GM19455 (cell line): ENCODE data around the gene ALK.

Experiments used
- ATAC-seq: cut with Tn5 transposase; IDR thresholded peaks from one replicate; pipeline ENCODE4 v1.9.1; 2021; ENCODE audit not compliant: unreplicated experiment

Gene ALK

DNA sequence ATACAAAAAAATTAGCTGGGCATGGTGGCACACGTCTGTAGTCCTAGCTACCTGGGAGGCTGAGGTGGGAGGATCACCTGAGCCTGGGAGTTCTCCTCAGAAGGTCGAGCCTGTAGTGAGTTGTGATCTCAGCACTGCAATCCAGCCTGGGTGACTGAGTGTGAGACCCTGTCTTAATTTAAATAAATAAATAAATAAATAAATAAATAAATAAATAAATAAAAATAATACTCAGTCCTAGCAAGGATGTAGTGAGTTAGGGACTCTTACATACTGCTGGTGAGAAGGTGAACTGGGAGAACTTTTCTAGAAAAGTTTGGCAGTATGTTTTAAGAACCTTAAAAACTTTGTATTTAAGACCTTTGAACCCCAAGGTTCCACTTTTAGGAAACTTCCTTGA is 576.1 kb downstream of the ALK start:
- ATAC-seq: no peak

DNA sequence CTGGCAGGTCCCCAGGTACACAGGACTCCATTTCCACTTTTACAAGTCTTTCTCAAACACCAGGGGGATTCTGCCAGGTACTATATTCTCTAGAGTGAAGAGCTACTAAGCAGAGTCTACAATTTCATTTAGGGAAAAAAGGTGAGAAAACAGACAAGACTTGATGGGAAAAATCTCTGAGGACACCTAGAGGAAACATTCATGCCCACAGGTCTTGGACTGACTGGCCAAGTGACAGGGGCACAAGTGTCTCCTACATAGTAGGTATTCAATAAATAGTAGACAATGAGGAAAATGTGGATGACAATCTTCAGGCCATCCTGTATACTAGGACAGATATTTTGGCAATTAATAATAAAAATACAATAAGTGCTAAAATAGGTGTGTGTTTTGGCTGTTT is 577.6 kb downstream of the ALK start:
- no peak for ATAC-seq

DNA sequence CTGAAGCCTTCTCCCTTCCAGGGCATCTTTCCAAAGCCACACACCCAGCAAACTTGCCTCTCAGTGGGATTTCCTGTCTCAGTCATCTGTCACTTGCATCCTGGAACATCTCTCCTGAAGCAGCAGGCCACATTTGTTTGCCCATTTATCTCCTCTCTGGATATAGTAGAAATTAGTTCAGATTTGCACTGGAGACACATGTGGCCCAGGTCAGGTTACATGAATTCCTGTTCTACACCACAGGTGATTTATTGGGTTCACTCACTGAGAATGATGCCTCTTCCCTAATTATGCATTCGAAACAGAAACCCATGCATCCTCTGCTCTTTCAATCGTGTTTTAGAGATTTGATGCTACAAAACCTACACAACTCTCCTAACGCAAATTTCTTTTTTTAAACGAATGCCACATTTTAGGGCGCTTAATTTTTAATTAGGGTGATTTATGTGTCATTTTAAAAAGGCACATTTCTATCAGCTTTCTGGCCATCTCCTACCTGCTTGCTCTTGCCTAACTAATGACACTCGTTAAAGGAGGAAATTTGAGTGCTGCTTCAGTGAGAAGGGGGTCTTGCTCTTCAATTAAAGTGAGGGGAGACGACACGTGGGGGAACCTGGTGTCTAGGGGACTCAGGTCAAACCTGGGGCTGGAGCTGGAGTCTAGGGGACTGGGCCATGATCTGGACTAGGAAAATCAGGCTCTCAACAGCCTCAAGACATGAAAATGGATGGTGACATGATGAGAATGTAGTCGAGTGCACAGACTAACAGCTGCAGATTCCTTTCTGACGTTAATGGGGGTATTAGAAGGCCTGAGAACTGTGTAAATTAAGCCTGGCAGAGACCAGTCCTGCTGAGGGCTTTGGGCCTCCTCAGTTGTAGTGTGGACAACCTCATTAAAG is 584.8 kb downstream of the ALK start:
- no peak for ATAC-seq

- ATAC-seq: no peak
These were observed 586.0 kb downstream of the ALK start for GRCh38 chr2:29335396-29335795.

- no peak for ATAC-seq
These were observed 586.7 kb downstream of the ALK start for GRCh38 chr2:29334706-29335105.

DNA sequence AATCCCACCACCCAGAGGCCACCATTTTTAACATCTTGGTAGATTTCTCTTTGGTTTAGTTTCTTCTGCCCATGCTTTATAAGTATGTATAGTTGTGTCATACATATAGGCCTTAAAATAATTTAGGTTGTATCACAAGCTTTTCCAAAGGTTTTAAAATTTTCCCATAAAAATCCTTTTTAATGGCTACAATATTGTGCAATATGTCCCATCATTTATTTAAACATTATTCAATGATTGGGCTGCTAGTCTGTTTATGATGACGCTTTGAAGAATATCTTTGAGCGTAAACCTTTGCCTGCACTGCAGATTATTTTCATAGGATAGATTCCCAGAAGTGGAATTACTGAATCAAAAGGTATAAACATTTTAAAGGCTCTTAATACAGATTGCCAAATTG is 588.8 kb downstream of the ALK start:
- ATAC-seq: no peak

- no peak for ATAC-seq
These were observed 591.5 kb downstream of the ALK start for GRCh38 chr2:29329899-29330298.

DNA sequence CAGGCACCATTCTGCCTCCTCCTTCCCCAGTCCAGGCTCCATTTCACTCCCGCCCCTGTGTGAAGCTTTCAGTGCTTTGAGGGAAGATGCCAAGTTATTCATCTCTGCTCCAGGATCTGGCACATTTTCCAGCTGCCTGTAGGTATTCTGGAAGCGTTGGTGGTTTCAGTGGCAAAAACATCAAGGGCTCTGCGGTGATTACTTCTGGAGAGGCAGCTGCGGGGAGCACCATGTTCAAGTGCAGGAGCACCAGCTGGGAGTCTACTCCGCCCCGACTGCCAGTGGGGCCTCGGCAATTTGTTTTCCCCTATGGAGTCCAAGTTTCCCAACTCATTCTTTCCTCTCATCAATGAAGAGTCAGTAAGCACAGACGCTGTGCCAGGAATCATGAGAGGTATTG is 594.5 kb downstream of the ALK start:
- no peak for ATAC-seq

DNA sequence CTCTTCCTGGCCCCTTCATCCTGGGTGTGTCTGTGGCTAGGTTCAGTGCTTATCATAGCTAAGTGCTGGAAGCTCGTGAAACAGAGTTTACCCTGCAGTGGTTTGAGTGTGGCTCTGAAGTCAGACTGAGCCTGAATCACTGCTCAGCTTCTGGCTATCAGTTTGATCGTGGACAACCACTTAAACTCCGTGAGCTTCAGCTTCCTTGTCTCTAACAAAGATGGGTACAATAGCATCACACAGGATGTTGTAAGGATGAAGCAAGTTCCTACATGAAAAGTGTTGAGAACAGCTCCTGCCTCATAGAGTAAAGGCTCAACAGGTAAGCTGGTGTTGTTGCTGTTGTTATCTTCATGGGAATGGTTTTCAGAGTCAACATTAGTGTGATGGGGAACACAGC is 595.8 kb downstream of the ALK start:
- ATAC-seq: no peak

DNA sequence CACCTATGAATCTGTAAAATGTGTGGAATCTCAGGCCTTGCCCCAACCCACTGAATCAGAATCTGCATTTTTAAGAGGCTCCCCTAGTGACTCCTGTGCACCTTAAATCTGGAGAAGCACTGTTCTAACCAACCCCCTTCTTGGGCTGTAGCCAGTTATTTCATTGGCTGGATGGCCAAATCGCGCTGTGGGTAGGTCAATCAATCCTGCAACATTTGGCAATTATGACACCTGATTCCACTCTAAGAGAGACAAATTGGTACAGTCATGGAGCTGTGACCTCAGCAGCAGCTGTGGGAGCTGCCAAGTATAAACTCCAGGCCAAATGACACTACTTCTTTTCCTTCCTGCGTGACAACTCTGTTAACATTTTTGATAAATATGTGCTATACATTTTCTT is 597.4 kb downstream of the ALK start:
- no peak for ATAC-seq

- ATAC-seq: no peak
These were observed 598.1 kb downstream of the ALK start for GRCh38 chr2:29323301-29323700.

DNA sequence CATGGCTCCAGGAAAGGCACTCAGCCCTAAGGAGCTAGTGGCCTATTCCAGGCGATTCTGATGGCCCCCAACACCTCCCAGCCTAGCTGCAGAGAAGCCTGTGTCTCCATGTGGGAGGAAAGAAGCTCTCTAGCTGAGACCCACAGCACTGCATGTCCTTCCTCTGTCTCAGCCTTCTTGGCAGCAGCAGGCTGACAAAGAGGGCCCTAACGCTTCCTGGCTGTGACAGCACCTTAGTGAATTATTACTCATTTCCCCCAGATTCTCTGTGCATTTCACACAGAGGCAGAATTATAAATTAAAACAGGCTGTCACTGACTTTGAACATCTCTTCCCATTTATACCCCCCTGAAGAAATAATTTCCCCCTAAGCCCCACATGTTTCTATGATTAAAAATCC is 599.4 kb downstream of the ALK start:
- no peak for ATAC-seq

DNA sequence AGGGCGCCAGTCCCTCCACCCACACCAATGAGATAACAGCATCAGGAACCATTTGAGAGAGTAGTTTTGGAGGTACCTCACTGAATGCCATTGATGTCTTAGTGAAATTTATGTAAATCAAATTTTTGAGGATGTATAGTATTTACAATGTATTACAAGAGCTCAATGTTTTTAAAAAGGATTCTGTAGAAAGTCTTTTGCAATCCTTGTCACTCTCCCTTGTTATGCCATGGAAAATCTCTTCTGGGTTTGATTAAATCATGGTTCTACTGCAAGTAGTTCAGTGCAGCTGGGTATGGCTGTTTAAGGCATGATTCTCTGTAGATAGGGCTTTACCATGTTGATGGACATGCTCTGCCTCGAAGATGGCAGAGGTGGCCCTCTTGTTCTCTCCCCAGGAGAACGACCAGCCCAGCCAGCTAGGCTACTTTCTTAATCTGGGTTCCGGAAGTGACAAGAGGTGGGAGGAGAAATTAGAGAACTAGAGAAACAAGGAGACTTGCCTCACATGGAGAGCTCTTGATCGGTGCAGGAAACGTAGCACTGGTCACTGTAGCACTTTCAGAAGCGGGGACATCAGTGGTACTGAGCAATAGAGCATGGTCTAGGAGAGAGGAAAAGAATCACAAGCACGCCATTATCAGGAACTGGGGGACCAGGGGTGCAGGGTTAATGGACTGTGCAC is 603.4 kb downstream of the ALK start:
- ATAC-seq: no peak

DNA sequence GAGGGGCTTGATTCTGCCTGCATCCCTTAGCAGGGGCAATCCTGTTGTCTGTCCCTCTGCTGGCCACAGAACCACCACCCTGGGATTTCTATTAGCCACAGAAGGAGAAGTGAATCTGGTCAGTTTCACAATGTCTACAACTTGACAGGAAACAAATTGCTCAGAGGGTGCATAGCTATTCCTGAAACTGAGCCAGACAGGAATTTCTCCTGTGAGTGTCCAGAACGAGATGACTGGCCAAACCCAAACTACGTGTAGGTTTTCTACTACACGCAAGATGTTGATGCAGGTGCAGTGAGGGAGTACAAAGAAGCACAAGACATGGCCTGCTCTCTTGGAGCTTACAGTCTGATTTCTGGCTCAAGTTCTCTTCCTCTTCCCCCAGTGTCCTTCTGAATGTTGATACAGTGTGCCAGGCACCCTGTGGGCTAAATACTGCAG is 604.3 kb downstream of the ALK start:
- peak; percentile 44 for ATAC-seq

- peak; percentile 86 for ATAC-seq
These were observed 606.4 kb downstream of the ALK start for GRCh38 chr2:29314816-29315571.

GRCh38 chr2:29311458-29311857 is 609.9 kb downstream of the ALK start:
- ATAC-seq: no peak

- no peak for ATAC-seq
These were observed 610.6 kb downstream of the ALK start for GRCh38 chr2:29310650-29311348.

GRCh38 chr2:29309090-29310029 is 612.0 kb downstream of the ALK start:
- ATAC-seq: peak; percentile 68

GRCh38 chr2:29308366-29308765 is 613.0 kb downstream of the ALK start:
- no peak for ATAC-seq

GRCh38 chr2:29307519-29307918 is 613.9 kb downstream of the ALK start:
- ATAC-seq: no peak
